Chondrocyte (in vitro differentiated cells): ENCODE data around the gene LARP1. TPM values are rescaled to one million over a fixed set of nuclear protein-coding genes. Genes with fewer than 3 reads are reported as not detected.
A peak's percentile ranks its signal among the peaks of the same experiment; 100 is the strongest.

ENCODE experiments used
- DNase-seq: peaks from one replicate; pipeline ENCODE4 v3.0.0; 2021; ENCODE audit warnings: mixed read lengths, low spot score
- H3K27ac Mint-ChIP-seq: one replicate; pipeline ENCODE4 v1.8.0; 2021; ENCODE audit warnings: mild to moderate bottlenecking, moderate library complexity, mixed read lengths; ENCODE audit not compliant: unreplicated experiment
- H3K27me3 Mint-ChIP-seq: 2 replicates; pipeline ENCODE4 v1.8.0; 2021; ENCODE audit warnings: low read depth, mixed read lengths
- H3K36me3 Mint-ChIP-seq: 2 replicates; pipeline ENCODE4 v1.8.0; 2021; ENCODE audit warnings: low read depth, mixed read lengths
- H3K4me1 Mint-ChIP-seq: 2 replicates; pipeline ENCODE4 v1.8.0; 2021; ENCODE audit warnings: low read depth, mild to moderate bottlenecking, mixed read lengths
- H3K4me3 Mint-ChIP-seq: one replicate; pipeline ENCODE4 v1.8.0; 2021; ENCODE audit warnings: mild to moderate bottlenecking, moderate library complexity, mixed read lengths; ENCODE audit not compliant: unreplicated experiment
- H3K9me3 Mint-ChIP-seq: 2 replicates; pipeline ENCODE4 v1.8.0; 2021; ENCODE audit warnings: low read depth, mixed read lengths
- CTCF ChIP-seq: fragments of 200-600 bp; sonication (generic); IDR thresholded peaks from 2 replicates; pipeline ENCODE4 v1.5.0; 2021; ENCODE audit warnings: antibody characterized with exemption, mild to moderate bottlenecking, moderate library complexity
- total RNA-seq: library from RNA; stranded (reverse); gene quantifications from 3 replicates; pipeline ENCODE4 v1.2.1, GENCODE V29; 2021

Gene LARP1
- total RNA-seq, 1 donor from 2014 or later: 258 TPM

GRCh38 chr5:154840435-154841272 is 85.5 kb downstream of the LARP1 start:
- Mint-ChIP-seq H3K4me3 (no peak overlapping the region), H3K27me3 (no peaks in the 10 kb centered on the region), H3K27ac (no peak overlapping the region), H3K4me1 (peaks cover 5% of the 10 kb centered on the region), H3K36me3 (peaks cover 3% of the 10 kb centered on the region), H3K9me3 (no peaks in the 10 kb centered on the region)
- no peak for TF ChIP-seq CTCF
- no peak for DNase-seq

DNA sequence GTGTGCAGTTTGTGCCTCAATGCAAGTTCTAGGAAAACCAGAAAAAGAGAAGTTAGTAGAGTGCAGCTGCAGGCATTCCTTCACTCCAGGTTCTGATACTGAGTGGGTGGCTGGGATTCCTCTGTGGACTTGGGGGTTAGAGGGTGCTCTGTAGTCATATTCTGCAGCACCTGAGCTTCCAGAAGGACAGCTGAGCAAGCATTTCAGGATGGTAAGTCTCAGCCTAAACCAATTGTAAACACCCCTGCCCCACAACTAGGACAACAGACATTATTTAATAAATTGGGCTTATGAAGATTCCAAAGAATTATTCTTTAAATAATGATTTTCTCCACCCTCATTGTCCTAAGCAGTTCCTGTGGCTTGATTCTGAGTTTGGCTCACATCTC is 86.1 kb downstream of the LARP1 start:
- H3K36me3 Mint-ChIP-seq: peaks cover 3% of the 10 kb centered on the region
- TF ChIP-seq CTCF: no peak
- no peak for DNase-seq
- H3K9me3 Mint-ChIP-seq: no peaks in the 10 kb centered on the region
- no peak overlapping the region for H3K4me3 Mint-ChIP-seq
- no peak overlapping the region for H3K27ac Mint-ChIP-seq
- no peaks in the 10 kb centered on the region for H3K27me3 Mint-ChIP-seq
- H3K4me1 Mint-ChIP-seq: peaks cover 5% of the 10 kb centered on the region

DNA sequence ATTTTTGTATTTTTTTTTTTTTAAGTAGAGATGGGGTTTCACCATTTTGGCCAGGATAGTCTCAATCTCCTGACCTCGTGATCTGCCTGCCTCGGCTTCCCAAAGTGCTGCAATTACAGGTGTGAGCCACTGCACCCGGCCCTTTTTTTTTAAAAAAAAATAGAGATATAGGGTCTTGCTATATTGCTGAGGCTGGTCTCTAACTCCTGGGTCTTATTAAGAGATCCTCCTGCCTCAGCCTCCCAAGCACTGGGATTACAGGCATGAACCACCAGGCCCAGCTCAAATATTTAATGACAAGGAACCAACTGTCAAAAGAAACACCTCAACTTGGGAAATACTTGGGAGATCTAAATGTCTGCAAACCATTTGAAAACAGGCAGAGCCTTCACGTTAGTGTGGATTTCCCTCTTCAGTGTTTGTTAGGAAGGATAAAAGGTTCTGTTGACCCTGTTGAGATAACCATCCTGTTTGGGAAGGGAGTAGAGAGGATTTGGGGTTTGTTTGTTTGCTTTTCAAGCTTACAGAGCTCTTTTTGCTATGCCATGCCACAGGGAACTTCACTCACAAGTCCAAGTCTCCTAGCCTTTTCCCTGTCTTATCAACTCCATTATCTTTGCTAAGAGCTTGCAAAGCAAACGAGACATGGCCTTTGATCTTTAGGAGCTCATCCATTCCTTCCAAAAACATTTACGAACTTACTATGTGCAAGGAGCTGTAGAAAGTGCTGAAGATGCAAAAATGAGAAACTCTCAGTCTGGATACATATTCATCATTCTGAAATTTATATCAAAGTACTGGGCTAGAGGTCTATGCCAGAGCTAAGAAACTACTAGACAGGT is 87.7 kb downstream of the LARP1 start:
- no peak for TF ChIP-seq CTCF
- Mint-ChIP-seq H3K36me3 (peaks cover 2% of the 10 kb centered on the region), H3K27me3 (no peaks in the 10 kb centered on the region), H3K27ac (no peak overlapping the region), H3K4me3 (no peak overlapping the region), H3K4me1 (peaks cover 5% of the 10 kb centered on the region), H3K9me3 (no peaks in the 10 kb centered on the region)
- DNase-seq: no peak

DNA sequence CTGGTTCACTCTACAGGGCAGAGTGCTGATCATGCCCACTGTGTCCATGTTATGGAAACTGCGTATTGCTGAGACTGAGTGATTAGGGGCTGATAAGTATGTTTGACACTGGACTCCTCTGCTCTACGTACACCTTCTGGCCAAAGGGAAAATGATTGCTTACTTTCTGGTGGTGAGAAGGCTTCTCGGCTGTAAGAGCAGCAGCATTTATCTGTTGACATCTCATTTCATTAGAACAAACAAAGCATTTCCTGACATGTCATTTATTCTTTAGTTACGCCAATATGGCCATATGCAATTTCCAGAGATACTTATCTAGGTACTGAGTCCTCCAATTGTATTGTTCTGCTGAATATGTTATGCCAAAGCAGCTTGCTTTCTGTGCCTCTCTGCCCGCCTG is 89.6 kb downstream of the LARP1 start:
- TF ChIP-seq CTCF: no peak
- Mint-ChIP-seq H3K9me3 (no peaks in the 10 kb centered on the region), H3K27ac (no peak overlapping the region), H3K36me3 (no peaks in the 10 kb centered on the region), H3K4me3 (no peak overlapping the region), H3K4me1 (peaks cover 12% of the 10 kb centered on the region), H3K27me3 (no peaks in the 10 kb centered on the region)
- no peak for DNase-seq

GRCh38 chr5:154849264-154849785 is 94.1 kb downstream of the LARP1 start:
- no peak overlapping the region for H3K4me3 Mint-ChIP-seq
- DNase-seq: no peak
- H3K9me3 Mint-ChIP-seq: no peaks in the 10 kb centered on the region
- H3K4me1 Mint-ChIP-seq: peaks cover 23% of the 10 kb centered on the region
- H3K36me3 Mint-ChIP-seq: no peaks in the 10 kb centered on the region
- peak overlapping the region; percentile 17 for H3K27ac Mint-ChIP-seq
- no peaks in the 10 kb centered on the region for H3K27me3 Mint-ChIP-seq
- no peak for TF ChIP-seq CTCF
